Endothelial cell of umbilical vein (primary cell): Measurements from ENCODE around the gene TMEM8B. TPM values are rescaled to one million over a fixed set of nuclear protein-coding genes. Genes with fewer than 3 reads are reported as not detected.

Source experiments
- BruUV-seq: library from RNA; stranded (reverse); fragments of 400-500 nt; replicated peaks from 2 replicates; lab custom pipeline; 2021; lab: Mats Ljungman, UMichigan
- CTCF ChIA-PET: fragments of 300-600, 350-600 bp; sonication (Branson Sonifier 250); formaldehyde crosslinking; loops from one replicate; lab custom pipeline; 2021; ENCODE audit warnings: antibody characterized with exemption, inconsistent platforms; lab: Charles Lee
- POLR2A ChIA-PET: fragments of 300-600, 350-600 bp; sonication (Branson Sonifier 250); formaldehyde crosslinking; loops from one replicate; lab custom pipeline; 2021; ENCODE audit warnings: antibody characterized with exemption, inconsistent platforms; lab: Charles Lee
- DNase-seq: peaks from one replicate; pipeline ENCODE4 v3.0.0-alpha.2; 2011; ENCODE audit warnings: low read depth, low spot score
- FAIRE-seq: peaks from 2 replicates; lab custom pipeline; 2011; peaks lifted over from hg19 to GRCh38; lab: Jason Lieb, UNC
- H2AFZ ChIP-seq: 2 replicates; pipeline ENCODE4 v1.6.0; 2012; ENCODE audit warnings: low read depth, low read length, control low read depth, inconsistent platforms
- H3K27ac ChIP-seq: 2 replicates; pipeline ENCODE4 v1.5.1; 2011; ENCODE audit warnings: low read depth, mild to moderate bottlenecking, control low read depth, low read length, moderate library complexity; ENCODE audit not compliant: insufficient read depth
- H3K27me3 ChIP-seq, 2 experiments: 2 replicates each; pipeline versions ENCODE4 v1.6.0 to v1.6.1; 2011; ENCODE audit warnings: low read length in 2 of 2, mixed read lengths in 1 of 2; ENCODE audit not compliant: control insufficient read depth in 2 of 2, insufficient read depth in 2 of 2
- H3K36me3 ChIP-seq, 2 experiments: 2 replicates in 1 of 2; 3 replicates in 1 of 2; pipeline ENCODE4 v1.5.1; 2011; ENCODE audit warnings: low read length in 2 of 2, mild to moderate bottlenecking in 1 of 2, moderate library complexity in 1 of 2; ENCODE audit not compliant: control insufficient read depth in 2 of 2, insufficient read depth in 2 of 2; ENCODE audit errors: extremely low read depth in 1 of 2
- H3K4me1 ChIP-seq: 3 replicates; pipeline ENCODE4 v1.5.1; 2011; ENCODE audit warnings: mild to moderate bottlenecking, low read length; ENCODE audit not compliant: control insufficient read depth, insufficient read depth; ENCODE audit errors: extremely low read depth
- H3K4me2 ChIP-seq: 2 replicates; pipeline ENCODE4 v1.6.1; 2011; ENCODE audit warnings: low read length, control low read depth, mixed read lengths; ENCODE audit not compliant: insufficient read depth
- H3K4me3 ChIP-seq, 3 experiments: fragments of 200-600 bp in 1 of 3; sonication (generic), shearing (Covaris generic) in 1 of 3; replicated peaks in 1 of 3; 2 replicates each; pipeline ENCODE4 v1.5.1; 2011 to 2016; ENCODE audit warnings: control low read depth in 3 of 3, low read length in 3 of 3, mild to moderate bottlenecking in 2 of 3, inconsistent platforms in 1 of 3, low read depth in 1 of 3, moderate library complexity in 1 of 3; ENCODE audit not compliant: insufficient read depth in 1 of 3
- H3K79me2 ChIP-seq: 2 replicates; pipeline ENCODE4 v1.6.0; 2012; ENCODE audit warnings: low read length, inconsistent platforms; ENCODE audit not compliant: control insufficient read depth, insufficient read depth
- H3K9ac ChIP-seq: replicated peaks from 2 replicates; pipeline ENCODE3; 2011; ENCODE audit warnings: low read length, control low read depth; ENCODE audit not compliant: insufficient read depth; ENCODE audit errors: extremely low read depth
- H3K9me1 ChIP-seq: replicated peaks from 3 replicates; pipeline ENCODE4 v1.6.0; 2011; ENCODE audit warnings: mild to moderate bottlenecking, low read length; ENCODE audit not compliant: control insufficient read depth, insufficient read depth; ENCODE audit errors: extremely low read depth
- H3K9me3 ChIP-seq: replicated peaks from 2 replicates; pipeline ENCODE4 v1.5.1; 2012; ENCODE audit warnings: low read length, inconsistent platforms; ENCODE audit not compliant: control insufficient read depth, insufficient read depth
- H4K20me1 ChIP-seq: replicated peaks from 2 replicates; pipeline ENCODE3; 2011; ENCODE audit warnings: mild to moderate bottlenecking, low read length; ENCODE audit not compliant: control insufficient read depth, insufficient read depth; ENCODE audit errors: extremely low read depth
- EZH2 ChIP-seq: IDR thresholded peaks from 2 replicates; pipeline ENCODE4 v1.6.1; 2012; ENCODE audit warnings: borderline replicate concordance, low read depth, mild to moderate bottlenecking, moderate library complexity, low read length, inconsistent platforms; ENCODE audit not compliant: severe bottlenecking
- FOS ChIP-seq: IDR thresholded peaks from 2 replicates; pipeline ENCODE4 v1.6.1; 2011; ENCODE audit warnings: mild to moderate bottlenecking, low read length, moderate library complexity, borderline replicate concordance; ENCODE audit not compliant: insufficient read depth
- GATA2 ChIP-seq: IDR thresholded peaks from 2 replicates; pipeline ENCODE4 v1.7.0; 2011; ENCODE audit warnings: low read depth, mild to moderate bottlenecking, moderate library complexity, mixed read lengths, low read length; ENCODE audit not compliant: insufficient read length, insufficient read depth
- JUN ChIP-seq: IDR thresholded peaks from 2 replicates; pipeline ENCODE4 v1.6.1; 2011; ENCODE audit warnings: borderline replicate concordance, low read depth; ENCODE audit not compliant: insufficient read length, insufficient read depth
- MYC ChIP-seq: IDR thresholded peaks from one replicate; pipeline ENCODE4 v1.6.1; 2011; ENCODE audit warnings: mild to moderate bottlenecking, low read depth, low read length
- POLR2A ChIP-seq: IDR thresholded peaks from 2 replicates; pipeline ENCODE4 v1.6.1; 2012; ENCODE audit warnings: low read depth, mild to moderate bottlenecking, control low read depth, low read length
- POLR2AphosphoS5 ChIP-seq: IDR thresholded peaks from 2 replicates; pipeline ENCODE4 v1.6.1; 2012; ENCODE audit warnings: low read depth, mild to moderate bottlenecking, control low read depth, low read length, moderate library complexity; ENCODE audit not compliant: insufficient read depth
- dilution Hi-C: fragments of 300-500 bp; cut with MboI; formaldehyde crosslinking; loops from one replicate; pipeline ENCODE4 v1.15.0; 2019; ENCODE audit warnings: low sequenced_read_pairs; ENCODE audit not compliant: extremely low pct_ligation_motif_present
- intact Hi-C: fragments of 100-400 bp; cut with micrococcal nuclease; formaldehyde crosslinking; loops from one replicate; pipeline ENCODE4 v1.10.0; 2022
- polyA plus RNA-seq, 4 experiments: library from polyadenylated mRNA; depleted of rRNA in 3 of 4; stranded (reverse) in 3 of 4; unstranded in 1 of 4; fragments of >200 nt; gene quantifications; 2 replicates each; pipeline versions ENCODE4 v1.2.1 to v1.2.3, GENCODE V29; 2011 to 2012; ENCODE audit warnings: missing spikeins in 1 of 4
- total RNA-seq: library from RNA; stranded (reverse); gene quantifications from 2 replicates; pipeline ENCODE4 v1.2.3, GENCODE V29; 2021
- TF ChIP-seq, protein P1 (sequence below), 2 donors: IDR thresholded peaks; 1 replicate in 1 of 2; 2 replicates in 1 of 2; pipeline ENCODE4 v1.5.1; 2011; ENCODE audit warnings: low read length in 2 of 2, mild to moderate bottlenecking in 2 of 2, moderate library complexity in 2 of 2, control low read depth in 1 of 2, inconsistent platforms in 1 of 2, low read depth in 1 of 2; ENCODE audit not compliant: insufficient read depth in 1 of 2; ENCODE audit errors: extremely low read depth in 1 of 2
- TF ChIP-seq, protein P2 (sequence below): IDR thresholded peaks from 2 replicates; pipeline ENCODE4 v1.6.1; 2011; ENCODE audit not compliant: insufficient read depth, insufficient read length

Gene TMEM8B
- total and polyA plus RNA-seq, 2 donors (not counting 3 experiments of a cell fraction or from before 2014, with no cell fraction given): 2.5 to 3.6 TPM

DNA sequence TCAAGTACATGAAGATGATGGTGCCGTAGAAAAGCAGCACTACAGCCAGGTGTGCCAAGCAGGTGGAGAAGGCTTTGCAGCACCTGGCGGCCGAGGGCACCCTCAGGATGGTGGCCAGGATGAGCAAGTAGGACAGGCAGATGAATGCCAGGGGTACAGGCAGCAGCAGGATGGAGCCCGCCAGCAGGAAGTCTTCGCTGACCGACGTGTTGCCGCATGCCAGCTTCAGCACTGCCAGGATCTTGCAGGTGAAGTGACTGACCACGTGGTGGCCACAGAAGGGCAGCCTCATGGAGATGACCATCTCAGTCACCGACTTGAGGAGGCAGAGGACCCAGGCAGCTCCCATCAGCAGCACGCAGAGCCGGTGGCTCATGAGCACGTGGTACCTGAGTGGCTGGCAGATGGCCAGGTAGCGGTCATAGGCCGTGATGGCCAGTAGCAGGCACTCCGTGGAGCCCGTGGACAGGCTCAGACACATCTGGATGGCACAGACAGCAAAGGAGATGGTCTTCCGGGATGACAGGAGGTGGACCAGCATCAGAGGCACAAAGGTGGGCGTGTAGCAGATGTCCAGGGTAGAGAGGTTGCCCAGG, 40.7 kb downstream of the TMEM8B start:
- H2AFZ ChIP-seq: no peak overlapping the region
- H3K4me2 ChIP-seq: no peak overlapping the region
- BruUV-seq: no TSS peak
- H3K9me3 ChIP-seq: no peaks in the 10 kb centered on the region
- ChIA-PET POLR2A (no interaction called here), CTCF (interaction anchor here (1.0 to 3.0 kb wide), 4 partner anchors 10 to 80 kb away, joined by 3 to 13 read pairs (median 6); no protein-coding TSS in a partner anchor)
- H3K79me2 ChIP-seq: no peaks in the 10 kb centered on the region
- no peak for DNase-seq
- no peak overlapping the region for H3K9ac ChIP-seq
- TF ChIP-seq GATA2: no peak
- TF ChIP-seq, protein P1, sequence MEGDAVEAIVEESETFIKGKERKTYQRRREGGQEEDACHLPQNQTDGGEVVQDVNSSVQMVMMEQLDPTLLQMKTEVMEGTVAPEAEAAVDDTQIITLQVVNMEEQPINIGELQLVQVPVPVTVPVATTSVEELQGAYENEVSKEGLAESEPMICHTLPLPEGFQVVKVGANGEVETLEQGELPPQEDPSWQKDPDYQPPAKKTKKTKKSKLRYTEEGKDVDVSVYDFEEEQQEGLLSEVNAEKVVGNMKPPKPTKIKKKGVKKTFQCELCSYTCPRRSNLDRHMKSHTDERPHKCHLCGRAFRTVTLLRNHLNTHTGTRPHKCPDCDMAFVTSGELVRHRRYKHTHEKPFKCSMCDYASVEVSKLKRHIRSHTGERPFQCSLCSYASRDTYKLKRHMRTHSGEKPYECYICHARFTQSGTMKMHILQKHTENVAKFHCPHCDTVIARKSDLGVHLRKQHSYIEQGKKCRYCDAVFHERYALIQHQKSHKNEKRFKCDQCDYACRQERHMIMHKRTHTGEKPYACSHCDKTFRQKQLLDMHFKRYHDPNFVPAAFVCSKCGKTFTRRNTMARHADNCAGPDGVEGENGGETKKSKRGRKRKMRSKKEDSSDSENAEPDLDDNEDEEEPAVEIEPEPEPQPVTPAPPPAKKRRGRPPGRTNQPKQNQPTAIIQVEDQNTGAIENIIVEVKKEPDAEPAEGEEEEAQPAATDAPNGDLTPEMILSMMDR (IDR thresholded peaks at IDR 0.05; ENCODE audit: extremely low read depth in 1 of 2, insufficient read depth in 1 of 2, low read depth in 1 of 2, low read length in 2 of 2): no peak
- no peak for TF ChIP-seq POLR2AphosphoS5
- TF ChIP-seq FOS: no peak
- TF ChIP-seq, protein P2, sequence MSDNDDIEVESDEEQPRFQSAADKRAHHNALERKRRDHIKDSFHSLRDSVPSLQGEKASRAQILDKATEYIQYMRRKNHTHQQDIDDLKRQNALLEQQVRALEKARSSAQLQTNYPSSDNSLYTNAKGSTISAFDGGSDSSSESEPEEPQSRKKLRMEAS: no peak
- TF ChIP-seq MYC: no peak
- TF ChIP-seq POLR2A: no peak
- no peak for TF ChIP-seq JUN
- no peak for TF ChIP-seq EZH2
- no peak overlapping the region for H3K27ac ChIP-seq
- H4K20me1 ChIP-seq: no peaks in the 10 kb centered on the region
- no peaks in the 10 kb centered on the region for H3K4me1 ChIP-seq
- H3K27me3 ChIP-seq: peaks cover 0 to under 1% of the 10 kb centered on the region in 2 experiments
- H3K36me3 ChIP-seq: no peaks in the 10 kb centered on the region
- no peak overlapping the region for H3K4me3 ChIP-seq
- H3K9me1 ChIP-seq: no peaks in the 10 kb centered on the region
- intact Hi-C loops (no loop called here), dilution Hi-C loops (no loop called here)
- FAIRE-seq: no peak
